AG09319 (cell line): Measurements from ENCODE around the gene FLOT1.

Experiments
- DNase-seq: peaks from one replicate; pipeline ENCODE4 v3.0.0-alpha.2; 2010; ENCODE audit warnings: low read depth; ENCODE audit errors: extremely low read depth
- TF ChIP-seq, protein P1 (sequence below): IDR thresholded peaks from 2 replicates; pipeline ENCODE4 v1.5.1; 2011; ENCODE audit warnings: low read depth, mild to moderate bottlenecking, inconsistent platforms, low read length, moderate library complexity

The FLOT1 gene

DNA sequence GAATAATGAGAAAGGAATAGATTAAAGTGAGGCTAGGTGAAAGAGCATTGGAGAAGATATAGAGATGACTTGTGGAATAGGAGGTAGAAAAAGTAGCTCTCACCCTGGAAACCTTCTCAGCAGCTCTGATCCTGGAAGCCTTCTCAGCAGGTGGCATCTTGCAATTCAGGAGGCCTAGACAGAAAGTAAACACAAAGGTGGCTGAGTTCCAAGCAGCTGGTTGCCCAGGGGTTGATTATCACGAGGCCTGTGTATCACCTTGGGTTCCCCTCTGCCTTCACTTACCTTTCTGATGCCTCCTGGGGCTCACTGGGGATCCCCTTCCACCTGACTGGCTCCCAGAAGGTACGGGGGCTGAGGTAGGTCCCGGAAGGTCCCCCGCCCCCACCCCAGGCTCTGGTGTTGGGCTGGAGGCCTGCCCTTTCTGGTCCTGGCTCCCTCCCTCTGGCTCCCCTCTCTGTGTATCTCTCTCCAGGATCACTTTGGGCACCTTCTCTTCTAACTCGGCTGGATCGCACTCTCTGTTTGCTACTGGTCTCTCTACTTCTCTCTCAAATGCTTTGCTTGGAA is 35.1 kb downstream of the FLOT1 start:
- DNase-seq, result no peak

DNA sequence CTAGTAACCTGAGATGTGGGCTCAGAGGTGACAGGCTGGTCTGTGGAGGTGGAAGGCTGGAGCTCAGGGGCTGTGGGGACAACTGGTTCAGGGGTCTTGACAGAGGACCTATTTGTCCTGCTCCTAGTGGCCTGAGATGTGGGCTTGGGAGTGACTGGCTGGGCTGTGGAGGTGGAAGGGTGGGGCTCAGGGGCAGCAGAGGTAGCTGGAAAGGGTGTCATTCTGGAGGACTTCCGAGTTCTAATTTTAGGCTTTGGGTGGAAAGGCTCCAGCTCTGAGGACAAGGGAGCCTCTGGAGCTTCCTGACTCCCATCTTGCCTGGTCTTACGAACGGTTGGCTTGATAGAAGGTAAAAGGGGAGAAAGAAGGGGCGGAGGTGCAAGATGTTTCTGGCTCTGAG is 36.9 kb downstream of the FLOT1 start:
- DNase-seq, result no peak
- TF ChIP-seq, protein P1, sequence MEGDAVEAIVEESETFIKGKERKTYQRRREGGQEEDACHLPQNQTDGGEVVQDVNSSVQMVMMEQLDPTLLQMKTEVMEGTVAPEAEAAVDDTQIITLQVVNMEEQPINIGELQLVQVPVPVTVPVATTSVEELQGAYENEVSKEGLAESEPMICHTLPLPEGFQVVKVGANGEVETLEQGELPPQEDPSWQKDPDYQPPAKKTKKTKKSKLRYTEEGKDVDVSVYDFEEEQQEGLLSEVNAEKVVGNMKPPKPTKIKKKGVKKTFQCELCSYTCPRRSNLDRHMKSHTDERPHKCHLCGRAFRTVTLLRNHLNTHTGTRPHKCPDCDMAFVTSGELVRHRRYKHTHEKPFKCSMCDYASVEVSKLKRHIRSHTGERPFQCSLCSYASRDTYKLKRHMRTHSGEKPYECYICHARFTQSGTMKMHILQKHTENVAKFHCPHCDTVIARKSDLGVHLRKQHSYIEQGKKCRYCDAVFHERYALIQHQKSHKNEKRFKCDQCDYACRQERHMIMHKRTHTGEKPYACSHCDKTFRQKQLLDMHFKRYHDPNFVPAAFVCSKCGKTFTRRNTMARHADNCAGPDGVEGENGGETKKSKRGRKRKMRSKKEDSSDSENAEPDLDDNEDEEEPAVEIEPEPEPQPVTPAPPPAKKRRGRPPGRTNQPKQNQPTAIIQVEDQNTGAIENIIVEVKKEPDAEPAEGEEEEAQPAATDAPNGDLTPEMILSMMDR, result no peak

More for the DNA sequence above, 35.1 kb downstream of the FLOT1 start:
- TF ChIP-seq, protein P1, result no peak

- no peak for DNase-seq
- TF ChIP-seq, protein P1, result no peak
Measured at GRCh38 chr6:30703821-30704220, 38.7 kb downstream of the FLOT1 start.

DNA sequence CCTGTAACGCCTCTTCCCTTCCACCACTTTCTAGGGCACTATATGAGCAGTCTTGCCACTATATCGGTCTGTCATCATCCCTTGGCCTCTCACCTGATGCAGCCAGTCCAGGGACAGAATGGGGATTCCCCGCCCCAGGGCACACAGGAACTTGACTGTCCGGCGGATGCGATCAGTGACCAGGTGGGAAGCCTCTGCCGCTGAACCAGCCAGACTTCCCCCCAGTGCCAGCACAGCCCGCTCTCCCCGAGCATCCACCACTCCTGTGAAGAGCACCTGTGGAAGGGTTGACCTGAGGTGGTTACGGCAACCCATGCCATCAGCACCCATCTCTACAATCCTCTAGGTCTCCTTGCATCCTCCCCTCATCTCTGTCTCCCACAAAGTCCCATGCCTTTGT is 39.5 kb downstream of the FLOT1 start:
- TF ChIP-seq, protein P1, result no peak
- no peak for DNase-seq

- no peak for DNase-seq
- TF ChIP-seq, protein P1, result no peak
Measured at GRCh38 chr6:30700340-30700739, 42.1 kb downstream of the FLOT1 start.

DNA sequence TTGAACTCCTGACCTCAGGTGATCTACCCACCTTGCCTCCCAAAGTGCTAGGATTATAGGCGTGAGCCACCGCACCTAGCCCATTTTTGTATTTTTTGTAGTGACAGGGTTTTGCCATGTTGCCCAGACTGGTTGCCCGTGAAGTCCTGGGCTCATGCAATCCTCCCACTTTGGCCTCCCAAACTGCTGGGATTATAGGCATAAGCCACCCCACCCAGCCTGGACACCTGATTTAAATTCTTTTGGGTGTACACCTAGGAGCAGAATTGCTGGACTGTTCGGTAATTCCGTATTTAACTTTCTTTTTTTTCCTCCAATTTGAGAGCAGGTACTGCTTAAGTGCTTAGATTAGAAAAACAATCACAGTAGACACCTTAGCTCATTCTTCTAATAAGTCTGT is 46.1 kb downstream of the FLOT1 start:
- no peak for DNase-seq
- TF ChIP-seq, protein P1, result no peak

GRCh38 chr6:30691208-30691847 is 51.2 kb downstream of the FLOT1 start:
- DNase-seq, result no peak
- TF ChIP-seq, protein P1, result no peak
